Measurements from ENCODE around the gene WNT5B. TPM values are rescaled to one million over a fixed set of nuclear protein-coding genes. Genes with fewer than 3 reads are reported as not detected.
A peak's percentile ranks its signal among the peaks of the same experiment; 100 is the strongest.

Gene WNT5B
- total and polyA plus RNA-seq, 3 donors from 2014 or later, result 4.6 to 5.8 (median 4.9) TPM

- Histone ChIP-seq H3K27ac (no peak overlapping the region), H3K36me3 (ENCODE audit: low read depth, missing control alignments) (no peaks in the 10 kb centered on the region), H3K9me3 (no peaks in the 10 kb centered on the region), H3K4me1 (peaks cover 15% of the 10 kb centered on the region), H3K4me3 (no peak overlapping the region), H3K27me3 (no peaks in the 10 kb centered on the region)
- TF ChIP-seq, protein P1, sequence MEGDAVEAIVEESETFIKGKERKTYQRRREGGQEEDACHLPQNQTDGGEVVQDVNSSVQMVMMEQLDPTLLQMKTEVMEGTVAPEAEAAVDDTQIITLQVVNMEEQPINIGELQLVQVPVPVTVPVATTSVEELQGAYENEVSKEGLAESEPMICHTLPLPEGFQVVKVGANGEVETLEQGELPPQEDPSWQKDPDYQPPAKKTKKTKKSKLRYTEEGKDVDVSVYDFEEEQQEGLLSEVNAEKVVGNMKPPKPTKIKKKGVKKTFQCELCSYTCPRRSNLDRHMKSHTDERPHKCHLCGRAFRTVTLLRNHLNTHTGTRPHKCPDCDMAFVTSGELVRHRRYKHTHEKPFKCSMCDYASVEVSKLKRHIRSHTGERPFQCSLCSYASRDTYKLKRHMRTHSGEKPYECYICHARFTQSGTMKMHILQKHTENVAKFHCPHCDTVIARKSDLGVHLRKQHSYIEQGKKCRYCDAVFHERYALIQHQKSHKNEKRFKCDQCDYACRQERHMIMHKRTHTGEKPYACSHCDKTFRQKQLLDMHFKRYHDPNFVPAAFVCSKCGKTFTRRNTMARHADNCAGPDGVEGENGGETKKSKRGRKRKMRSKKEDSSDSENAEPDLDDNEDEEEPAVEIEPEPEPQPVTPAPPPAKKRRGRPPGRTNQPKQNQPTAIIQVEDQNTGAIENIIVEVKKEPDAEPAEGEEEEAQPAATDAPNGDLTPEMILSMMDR (IDR thresholded peaks at IDR 0.05), result no peak
- TF ChIP-seq POLR2A (IDR thresholded peaks at IDR 0.05), result no peak
- intact Hi-C loops (cut with DNase I; ENCODE audit: low total_unique reads), result no loop called here
- DNase-seq, result no peak
- WGBS, 2 donors, result 44 to 73% methylated on average over 7 of the region's 7 CpGs
Measured at GRCh38 chr12:1643905-1644533, 15.0 kb downstream of the WNT5B start.

DNA sequence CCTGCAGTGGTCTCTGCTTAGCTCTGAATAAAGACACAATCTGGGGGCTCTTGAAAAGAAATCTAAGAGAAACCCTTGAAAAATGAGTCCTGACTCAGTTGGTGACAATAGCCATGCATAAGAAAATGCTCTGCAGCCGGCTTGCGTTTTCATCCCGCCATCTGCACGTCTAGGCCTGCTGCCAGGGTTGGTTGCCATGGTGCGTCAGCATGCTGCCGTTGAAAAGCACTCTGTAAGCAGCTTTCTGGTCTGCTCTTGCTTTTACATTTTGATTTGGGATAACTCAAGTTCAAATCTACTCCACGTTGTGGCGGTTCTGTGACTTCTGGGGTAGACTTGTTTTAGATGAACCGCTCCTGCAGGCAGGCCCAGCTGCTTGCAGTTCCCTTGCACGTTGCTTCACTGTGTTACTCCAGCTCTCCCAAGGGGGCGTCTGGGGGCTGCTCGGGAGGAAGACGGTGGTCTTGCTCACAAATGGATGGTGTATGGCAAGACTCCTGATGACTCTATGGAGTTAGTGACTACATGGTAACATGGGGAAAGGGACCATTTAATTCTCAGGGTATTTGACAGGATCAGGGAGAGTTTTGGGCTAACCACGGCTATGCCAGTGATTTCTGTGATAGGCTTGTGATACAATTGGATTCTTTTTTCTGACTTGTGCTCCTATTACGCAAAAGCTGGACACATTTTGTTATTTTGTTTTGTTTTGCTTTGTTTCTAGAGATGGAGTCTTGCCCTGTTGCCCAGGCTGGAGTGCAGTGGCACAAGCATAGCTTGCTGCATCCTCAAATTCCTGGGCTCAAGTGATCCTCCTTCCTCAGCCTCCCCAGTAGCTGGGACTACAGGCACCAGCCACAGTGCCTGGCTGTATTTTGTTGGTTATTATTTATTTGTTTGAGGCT lies 15.8 kb downstream of the WNT5B start:
- no peaks in the 10 kb centered on the region for H3K9me3 ChIP-seq
- peaks cover 15% of the 10 kb centered on the region for H3K4me1 ChIP-seq
- DNase-seq, result peak; percentile 90
- H3K27ac ChIP-seq, result peak overlapping the region in 1 of 2 donors; percentile 50
- no peaks in the 10 kb centered on the region for H3K36me3 ChIP-seq (ENCODE audit: low read depth, missing control alignments)
- 37 to 41% methylated on average over 15 of the region's 15 CpGs for WGBS, 2 donors
- TF ChIP-seq, protein P1 (IDR thresholded peaks at IDR 0.05), result no peak
- TF ChIP-seq POLR2A (IDR thresholded peaks at IDR 0.05), result no peak
- no peaks in the 10 kb centered on the region for H3K27me3 ChIP-seq
- no peak overlapping the region for H3K4me3 ChIP-seq
- intact Hi-C loops (cut with DNase I; ENCODE audit: low total_unique reads), result no loop called here

DNA sequence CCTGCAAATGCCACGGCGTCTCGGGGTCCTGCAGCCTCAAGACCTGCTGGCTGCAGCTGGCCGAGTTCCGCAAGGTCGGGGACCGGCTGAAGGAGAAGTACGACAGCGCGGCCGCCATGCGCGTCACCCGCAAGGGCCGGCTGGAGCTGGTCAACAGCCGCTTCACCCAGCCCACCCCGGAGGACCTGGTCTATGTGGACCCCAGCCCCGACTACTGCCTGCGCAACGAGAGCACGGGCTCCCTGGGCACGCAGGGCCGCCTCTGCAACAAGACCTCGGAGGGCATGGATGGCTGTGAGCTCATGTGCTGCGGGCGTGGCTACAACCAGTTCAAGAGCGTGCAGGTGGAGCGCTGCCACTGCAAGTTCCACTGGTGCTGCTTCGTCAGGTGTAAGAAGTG lies 16.8 kb downstream of the WNT5B start:
- 98 to 99% methylated on average over 15 to 23 of the region's 29 CpGs for WGBS, 2 donors
- H3K27ac ChIP-seq, result no peak overlapping the region
- peaks cover 20% of the 10 kb centered on the region for H3K4me1 ChIP-seq
- no peak for DNase-seq
- H3K4me3 ChIP-seq, result no peak overlapping the region
- no peaks in the 10 kb centered on the region for H3K27me3 ChIP-seq
- H3K36me3 ChIP-seq (ENCODE audit: low read depth, missing control alignments), result no peaks in the 10 kb centered on the region
- intact Hi-C loops (cut with DNase I; ENCODE audit: low total_unique reads), result no loop called here
- TF ChIP-seq POLR2A (IDR thresholded peaks at IDR 0.05), result no peak
- TF ChIP-seq, protein P1 (IDR thresholded peaks at IDR 0.05), result no peak
- no peaks in the 10 kb centered on the region for H3K9me3 ChIP-seq

DNA sequence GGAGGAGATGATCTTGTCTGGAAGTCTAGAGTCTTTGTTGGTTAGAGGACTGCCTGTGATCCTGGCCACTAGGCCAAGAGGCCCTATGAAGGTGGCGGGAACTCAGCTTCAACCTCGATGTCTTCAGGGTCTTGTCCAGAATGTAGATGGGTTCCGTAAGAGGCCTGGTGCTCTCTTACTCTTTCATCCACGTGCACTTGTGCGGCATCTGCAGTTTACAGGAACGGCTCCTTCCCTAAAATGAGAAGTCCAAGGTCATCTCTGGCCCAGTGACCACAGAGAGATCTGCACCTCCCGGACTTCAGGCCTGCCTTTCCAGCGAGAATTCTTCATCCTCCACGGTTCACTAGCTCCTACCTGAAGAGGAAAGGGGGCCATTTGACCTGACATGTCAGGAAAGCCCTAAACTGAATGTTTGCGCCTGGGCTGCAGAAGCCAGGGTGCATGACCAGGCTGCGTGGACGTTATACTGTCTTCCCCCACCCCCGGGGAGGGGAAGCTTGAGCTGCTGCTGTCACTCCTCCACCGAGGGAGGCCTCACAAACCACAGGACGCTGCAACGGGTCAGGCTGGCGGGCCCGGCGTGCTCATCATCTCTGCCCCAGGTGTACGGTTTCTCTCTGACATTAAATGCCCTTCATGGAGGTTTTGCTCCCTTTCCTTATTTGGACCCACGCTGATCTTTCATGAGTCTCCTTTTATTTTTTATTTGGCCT lies 17.7 kb downstream of the WNT5B start:
- Histone ChIP-seq H3K9me3 (no peaks in the 10 kb centered on the region), H3K4me1 (peaks cover 23% of the 10 kb centered on the region), H3K27ac (peak overlapping the region in 1 of 2 donors; percentile 50), H3K4me3 (no peak overlapping the region), H3K27me3 (no peaks in the 10 kb centered on the region), H3K36me3 (ENCODE audit: low read depth, missing control alignments) (no peaks in the 10 kb centered on the region)
- peak; percentile 62 for DNase-seq
- 59 to 78% methylated on average over 19 to 21 of the region's 21 CpGs for WGBS, 2 donors
- intact Hi-C loops (cut with DNase I; ENCODE audit: low total_unique reads), result no loop called here
- TF ChIP-seq POLR2A (IDR thresholded peaks at IDR 0.05), result no peak
- TF ChIP-seq, protein P1 (IDR thresholded peaks at IDR 0.05), result no peak
